ENCODE measurements around the gene BAIAP2. TPM values are rescaled to one million over a fixed set of nuclear protein-coding genes. Genes with fewer than 3 reads are reported as not detected.

Gene BAIAP2
- total RNA-seq, 4 donors from 2014 or later: 35.8 to 86.8 (median 42.1) TPM

GRCh38 chr17:81112450-81112849 lies 77.5 kb downstream of the BAIAP2 start:
- no peak for DNase-seq
- Histone ChIP-seq H3K36me3 (no peaks in the 10 kb centered on the region), H3K27me3 (no peaks in the 10 kb centered on the region), H3K4me1 (no peaks in the 10 kb centered on the region), H3K4me3 (replicated peaks in 1 of 3) (no peak overlapping the region), H3K27ac (no peak overlapping the region), H3K9me3 (no peaks in the 10 kb centered on the region)
- intact Hi-C loops (cut with DNase I): no loop called here
- WGBS, 2 donors: 94% methylated on average over 19 to 20 of the region's 23 CpGs
- TF ChIP-seq CTCF (IDR thresholded peaks at IDR 0.05) (no peak), POLR2A (IDR thresholded peaks at IDR 0.05) (no peak)

GRCh38 chr17:81113158-81113724 lies 78.3 kb downstream of the BAIAP2 start:
- no peak overlapping the region for H3K27ac ChIP-seq
- no peak overlapping the region for H3K4me3 ChIP-seq (replicated peaks in 1 of 3)
- H3K36me3 ChIP-seq: no peaks in the 10 kb centered on the region
- H3K27me3 ChIP-seq: no peaks in the 10 kb centered on the region
- TF ChIP-seq CTCF (IDR thresholded peaks at IDR 0.05): no peak
- no peak for TF ChIP-seq POLR2A (IDR thresholded peaks at IDR 0.05)
- no peaks in the 10 kb centered on the region for H3K9me3 ChIP-seq
- DNase-seq: no peak
- WGBS, 2 donors: 88 to 95% methylated on average over 16 to 18 of the region's 21 CpGs
- intact Hi-C loops (cut with DNase I): no loop called here
- no peaks in the 10 kb centered on the region for H3K4me1 ChIP-seq

GRCh38 chr17:81114351-81115093 lies 79.6 kb downstream of the BAIAP2 start:
- peaks cover 6 to 10% of the 10 kb centered on the region in 2 donors for H3K4me1 ChIP-seq
- no peak overlapping the region for H3K4me3 ChIP-seq (replicated peaks in 1 of 3)
- TF ChIP-seq CTCF (IDR thresholded peaks at IDR 0.05): no peak
- H3K27ac ChIP-seq: no peak overlapping the region
- no peaks in the 10 kb centered on the region for H3K36me3 ChIP-seq
- no peaks in the 10 kb centered on the region for H3K9me3 ChIP-seq
- 84 to 93% methylated on average over 7 to 19 of the region's 19 CpGs for WGBS, 2 donors
- H3K27me3 ChIP-seq: no peaks in the 10 kb centered on the region
- DNase-seq: no peak
- intact Hi-C loops (cut with DNase I): no loop called here

DNA sequence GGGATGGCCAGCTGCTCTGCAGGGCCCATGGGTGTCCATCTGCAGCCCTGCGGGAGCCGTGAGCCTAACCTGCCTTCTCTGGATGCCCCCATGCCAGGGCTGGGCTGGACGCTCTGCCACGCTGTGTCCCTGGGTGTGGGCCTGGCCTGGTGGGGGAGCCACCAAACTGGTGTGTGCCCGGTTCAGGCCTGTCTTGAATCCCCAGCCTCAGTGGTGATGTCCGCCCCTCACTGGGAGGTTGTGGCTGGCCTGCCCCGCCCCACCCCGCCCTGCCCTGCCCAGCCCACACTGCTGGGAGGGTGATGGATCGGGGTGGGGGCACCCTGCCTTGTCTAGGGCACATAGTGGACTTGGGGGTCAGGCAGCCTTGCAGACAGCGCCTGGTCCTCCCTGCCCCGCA lies 80.3 kb downstream of the BAIAP2 start:
- no peak for TF ChIP-seq CTCF (IDR thresholded peaks at IDR 0.05)
- TF ChIP-seq POLR2A (IDR thresholded peaks at IDR 0.05): no peak
- 100% methylated on average over 2 of the region's 11 CpGs; no CpG with 5 or more reads in 1 of the 2 donors for WGBS, 2 donors
- Histone ChIP-seq H3K27ac (no peak overlapping the region), H3K4me1 (peaks cover 6 to 13% of the 10 kb centered on the region in 2 donors), H3K27me3 (no peaks in the 10 kb centered on the region), H3K36me3 (no peaks in the 10 kb centered on the region), H3K9me3 (no peaks in the 10 kb centered on the region), H3K4me3 (replicated peaks in 1 of 3) (no peak overlapping the region)
- DNase-seq: no peak
- intact Hi-C loops (cut with DNase I): no loop called here

- no peak for TF ChIP-seq POLR2A (IDR thresholded peaks at IDR 0.05)
- TF ChIP-seq CTCF (IDR thresholded peaks at IDR 0.05): no peak
- DNase-seq: peak; percentile 24 to 27
- Histone ChIP-seq H3K36me3 (no peaks in the 10 kb centered on the region), H3K9me3 (no peaks in the 10 kb centered on the region), H3K27ac (no peak overlapping the region), H3K4me1 (peaks cover 6 to 13% of the 10 kb centered on the region in 2 donors), H3K4me3 (replicated peaks in 1 of 3) (no peak overlapping the region), H3K27me3 (no peaks in the 10 kb centered on the region)
- WGBS, 2 donors: 84 to 91% methylated on average over 15 to 16 of the region's 22 CpGs
- intact Hi-C loops (cut with DNase I): no loop called here
Observed at GRCh38 chr17:81115749-81116464, 81.0 kb downstream of the BAIAP2 start.

All from thyroid gland (tissue), 4 donors.